H1 (cell line): Measurements from ENCODE around the gene MYO9B. TPM values are rescaled to one million over a fixed set of nuclear protein-coding genes. Genes with fewer than 3 reads are reported as not detected.

ENCODE experiments used
- CTCF ChIA-PET: fragments of 300-600 bp; sonication (Branson Sonifier 250); formaldehyde crosslinking; loops from one replicate; lab custom pipeline; 2021; ENCODE audit not compliant: partially characterized antibody; lab: Charles Lee
- POLR2A ChIA-PET: fragments of 300-600 bp; sonication (Branson Sonifier 250); formaldehyde crosslinking; loops from one replicate; lab custom pipeline; 2021; ENCODE audit warnings: inconsistent platforms; ENCODE audit not compliant: partially characterized antibody; lab: Charles Lee
- DNase-seq, 2 experiments: peaks; one replicate each; pipeline versions ENCODE4 v3.0.0 to v3.0.0-alpha.2; 2010 to 2022; ENCODE audit warnings: low spot score in 2 of 2, low read depth in 1 of 2, mixed read lengths in 1 of 2
- FAIRE-seq: peaks from 2 replicates; lab custom pipeline; 2011; peaks lifted over from hg19 to GRCh38; lab: Jason Lieb, UNC
- H2AFZ ChIP-seq: 2 replicates; pipeline ENCODE4 v1.8.1; 2012; ENCODE audit warnings: low read length, inconsistent platforms
- H2AK5ac ChIP-seq: 2 replicates; pipeline ENCODE4 v1.6.1; 2013; ENCODE audit warnings: low read depth, low read length
- H2BK120ac ChIP-seq: replicated peaks from 2 replicates; pipeline ENCODE3; 2013; ENCODE audit warnings: low read depth, low read length, inconsistent platforms
- H2BK12ac ChIP-seq: 2 replicates; pipeline ENCODE4 v1.6.1; 2013; ENCODE audit warnings: low read depth, low read length
- H2BK15ac ChIP-seq: 2 replicates; pipeline ENCODE4 v1.6.1; 2013; ENCODE audit warnings: low read length
- H2BK20ac ChIP-seq: 2 replicates; pipeline ENCODE4 v1.6.1; 2013; ENCODE audit warnings: low read length
- H2BK5ac ChIP-seq: 2 replicates; pipeline ENCODE4 v1.6.1; 2013; ENCODE audit warnings: low read depth, low read length
- H3K14ac ChIP-seq: 2 replicates; pipeline ENCODE4 v1.6.1; 2013; ENCODE audit warnings: inconsistent platforms; ENCODE audit not compliant: insufficient read length
- H3K18ac ChIP-seq: 2 replicates; pipeline ENCODE4 v1.6.1; 2013; ENCODE audit warnings: low read length; ENCODE audit errors: extremely low read depth
- H3K23ac ChIP-seq: 2 replicates; pipeline ENCODE4 v1.6.1; 2013; ENCODE audit warnings: inconsistent platforms; ENCODE audit not compliant: insufficient read length
- H3K23me2 ChIP-seq: 2 replicates; pipeline ENCODE4 v1.6.1; 2013; ENCODE audit warnings: low read depth, low read length
- H3K27ac ChIP-seq: 2 replicates; pipeline ENCODE4 v1.6.1; 2011; ENCODE audit warnings: low read depth, low read length, inconsistent platforms
- H3K27me3 ChIP-seq, 4 experiments: replicated peaks in 1 of 4; 1 replicate in 1 of 4; 2 replicates in 3 of 4; pipeline versions ENCODE4 v1.6.1 to v1.8.1; 2011 to 2013; ENCODE audit warnings: low read length in 3 of 4, mild to moderate bottlenecking in 3 of 4, inconsistent platforms in 2 of 4, mixed read lengths in 2 of 4, moderate library complexity in 1 of 4; ENCODE audit not compliant: control insufficient read depth in 3 of 4, insufficient read depth in 3 of 4; ENCODE audit errors: extremely low read depth in 1 of 4
- H3K36me3 ChIP-seq, 4 experiments: 2 replicates each; pipeline versions ENCODE4 v1.6.1 to v1.8.1; 2011 to 2013; ENCODE audit warnings: mild to moderate bottlenecking in 4 of 4, low read length in 3 of 4, moderate library complexity in 2 of 4, control low read depth in 1 of 4, inconsistent platforms in 1 of 4; ENCODE audit not compliant: insufficient read depth in 4 of 4, control insufficient read depth in 2 of 4
- H3K4ac ChIP-seq: replicated peaks from 2 replicates; pipeline ENCODE3; 2013; ENCODE audit warnings: low read length, low read depth, mixed read lengths, inconsistent platforms; ENCODE audit not compliant: insufficient read length
- H3K4me1 ChIP-seq, 4 experiments: replicated peaks in 1 of 4; 1 replicate in 1 of 4; 2 replicates in 3 of 4; pipeline versions ENCODE4 v1.6.1 to v1.8.1; 2011 to 2013; ENCODE audit warnings: low read length in 3 of 4, inconsistent platforms in 2 of 4, mixed read lengths in 1 of 4; ENCODE audit not compliant: insufficient read depth in 4 of 4, control insufficient read depth in 3 of 4
- H3K4me2 ChIP-seq, 2 experiments: 2 replicates each; pipeline versions ENCODE4 v1.6.1 to v1.8.1; 2011 to 2013; ENCODE audit warnings: low read depth in 2 of 2, low read length in 2 of 2, control low read depth in 1 of 2, inconsistent platforms in 1 of 2, mild to moderate bottlenecking in 1 of 2; ENCODE audit not compliant: insufficient read depth in 1 of 2
- H3K4me3 ChIP-seq, 4 experiments: fragments of 200-600, 300-600 bp in 1 of 4; sonication (generic), shearing (Covaris generic), sonication (Bioruptor Twin) in 1 of 4; 2 replicates each; pipeline versions ENCODE4 v1.5.1 to v1.8.1; 2011 to 2016; ENCODE audit warnings: low read length in 4 of 4, low read depth in 3 of 4, control low read depth in 2 of 4, inconsistent platforms in 2 of 4, mild to moderate bottlenecking in 2 of 4, mixed read lengths in 1 of 4, moderate library complexity in 1 of 4; ENCODE audit not compliant: insufficient read depth in 2 of 4; ENCODE audit errors: extremely low read depth in 1 of 4
- H3K56ac ChIP-seq: replicated peaks from 2 replicates; pipeline ENCODE3; 2013; ENCODE audit warnings: low read depth, mild to moderate bottlenecking, mixed read lengths, low read length, inconsistent platforms; ENCODE audit not compliant: insufficient read length
- H3K79me1 ChIP-seq: 2 replicates; pipeline ENCODE4 v1.6.1; 2013; ENCODE audit warnings: low read depth, low read length, control low read depth
- H3K79me2 ChIP-seq, 2 experiments: 2 replicates each; pipeline versions ENCODE4 v1.6.1 to v1.8.1; 2012 to 2013; ENCODE audit warnings: low read length in 2 of 2, mild to moderate bottlenecking in 2 of 2, inconsistent platforms in 1 of 2; ENCODE audit not compliant: insufficient read depth in 2 of 2, control insufficient read depth in 1 of 2
- H3K9ac ChIP-seq, 4 experiments: replicated peaks in 1 of 4; 1 replicate in 1 of 4; 2 replicates in 3 of 4; pipeline versions ENCODE4 v1.6.1 to v1.8.1; 2011 to 2013; ENCODE audit warnings: low read depth in 3 of 4, low read length in 3 of 4, control low read depth in 2 of 4, mild to moderate bottlenecking in 2 of 4, moderate library complexity in 2 of 4, inconsistent platforms in 1 of 4; ENCODE audit errors: extremely low read depth in 1 of 4
- H3K9me3 ChIP-seq, 2 experiments: 2 replicates each; pipeline versions ENCODE4 v1.6.1 to v1.8.1; 2012 to 2013; ENCODE audit warnings: mild to moderate bottlenecking in 2 of 2, moderate library complexity in 2 of 2, control low read depth in 1 of 2, inconsistent platforms in 1 of 2, low read depth in 1 of 2, low read length in 1 of 2, mixed read lengths in 1 of 2; ENCODE audit not compliant: insufficient read depth in 2 of 2
- H4K20me1 ChIP-seq, 2 experiments: replicated peaks in 1 of 2; 2 replicates each; pipeline versions ENCODE3 to v1.8.1; 2011 to 2013; ENCODE audit warnings: inconsistent platforms in 2 of 2, low read length in 2 of 2, mild to moderate bottlenecking in 1 of 2; ENCODE audit not compliant: insufficient read depth in 2 of 2, control insufficient read depth in 1 of 2
- H4K5ac ChIP-seq: 2 replicates; pipeline ENCODE4 v1.6.1; 2013; ENCODE audit warnings: low read length, low read depth, mixed read lengths, inconsistent platforms; ENCODE audit not compliant: insufficient read length
- H4K8ac ChIP-seq: 2 replicates; pipeline ENCODE4 v1.8.0; 2013; ENCODE audit warnings: mild to moderate bottlenecking, moderate library complexity, low read length, inconsistent platforms; ENCODE audit not compliant: insufficient read depth; ENCODE audit errors: extremely low read depth
- H4K91ac ChIP-seq: replicated peaks from 2 replicates; pipeline ENCODE3; 2013; ENCODE audit warnings: low read length, mixed read lengths, inconsistent platforms; ENCODE audit not compliant: insufficient read length
- BACH1 ChIP-seq: IDR thresholded peaks from 2 replicates; pipeline ENCODE4 v1.6.1; 2012; ENCODE audit warnings: low read length, improper control_type of control experiment
- CEBPB ChIP-seq: IDR thresholded peaks from 2 replicates; pipeline ENCODE4 v1.6.1; 2012; ENCODE audit warnings: low read depth, low read length
- CTBP2 ChIP-seq: IDR thresholded peaks from 2 replicates; pipeline ENCODE4 v1.7.0; 2011; ENCODE audit warnings: borderline replicate concordance, mild to moderate bottlenecking, moderate library complexity, mixed read lengths, low read length; ENCODE audit not compliant: insufficient read depth, insufficient read length
- HDAC2 ChIP-seq, 2 experiments: fragments of 300-600 bp in 1 of 2; sonication (generic) in 1 of 2; IDR thresholded peaks; 2 replicates each; pipeline ENCODE4 v1.6.1; 2011 to 2012; ENCODE audit warnings: low read depth in 2 of 2, low read length in 2 of 2, mild to moderate bottlenecking in 2 of 2, moderate library complexity in 2 of 2, borderline replicate concordance in 1 of 2, inconsistent platforms in 1 of 2
- POLR2A ChIP-seq, 2 experiments: IDR thresholded peaks; 1 replicate in 1 of 2; 2 replicates in 1 of 2; pipeline ENCODE4 v1.6.1; 2011; ENCODE audit warnings: low read depth in 2 of 2, low read length in 2 of 2, mild to moderate bottlenecking in 2 of 2; ENCODE audit errors: control extremely low read depth in 1 of 2
- RAD21 ChIP-seq, 2 experiments: IDR thresholded peaks in 1 of 2; conservative IDR thresholded peaks in 1 of 2; 2 replicates each; pipeline ENCODE4 v1.6.1; 2011; ENCODE audit warnings: low read depth in 2 of 2, low read length in 2 of 2, improper control_type of control experiment in 1 of 2, inconsistent platforms in 1 of 2, mild to moderate bottlenecking in 1 of 2, moderate library complexity in 1 of 2
- RXRA ChIP-seq: IDR thresholded peaks from 2 replicates; pipeline ENCODE4 v1.6.1; 2011; ENCODE audit warnings: low read depth, mild to moderate bottlenecking, low read length, moderate library complexity; ENCODE audit not compliant: insufficient read depth
- TAF7 ChIP-seq: optimal IDR thresholded peaks from 2 replicates; pipeline ENCODE3; 2011; ENCODE audit warnings: low read depth, mild to moderate bottlenecking, inconsistent platforms, low read length, moderate library complexity, borderline replicate concordance
- WGBS, 2 experiments: shearing (Covaris generic) in 1 of 2; methylation state at CpG; one replicate each; pipeline versions ENCODE4 v1.1.6 to v1.1.7; 2013 to 2015; ENCODE audit warnings: low lambda C conversion rate in 2 of 2, mixed read lengths in 2 of 2, inconsistent platforms in 1 of 2, low coverage in 1 of 2, missing lambda C conversion rate in 1 of 2; ENCODE audit not compliant: insufficient replicate concordance in 2 of 2, insufficient coverage in 1 of 2, insufficient read length in 1 of 2; ENCODE audit errors: extremely low coverage in 1 of 2, missing lambda C conversion rate in 1 of 2; 5-methylcytosine and 5-hydroxymethylcytosine counted together
- polyA plus RNA-seq, 7 experiments: library from polyadenylated mRNA; depleted of rRNA in 3 of 7; stranded (reverse) in 5 of 7; unstranded in 2 of 7; fragments of >200 nt in 5 of 7; fragments of 200-250 nt in 2 of 7; gene quantifications; 1 replicate in 5 of 7; 2 replicates in 1 of 7; 4 replicates in 1 of 7; pipeline versions ENCODE4 v1.2.1 to v1.2.3, GENCODE V29; 2011 to 2013; ENCODE audit warnings: missing spikeins in 2 of 7, mixed read lengths in 2 of 7
- total RNA-seq: library from RNA; stranded (reverse); fragmentation: NEBNext Ultra II Directional; extraction: Animal tissue kit (Norgen Biotek cat#: 25700); gene quantifications from 2 replicates; pipeline ENCODE4 v1.2.1, GENCODE V29; 2021
- TF ChIP-seq, protein P1 (sequence below), 3 experiments: IDR thresholded peaks; 1 replicate in 2 of 3; 2 replicates in 1 of 3; pipeline versions ENCODE4 v1.5.1 to v1.6.1; 2011; ENCODE audit warnings: low read length in 3 of 3, mild to moderate bottlenecking in 3 of 3, inconsistent platforms in 2 of 3, low read depth in 1 of 3, moderate library complexity in 1 of 3; ENCODE audit not compliant: insufficient read depth in 1 of 3; ENCODE audit errors: control extremely low read depth in 1 of 3

The MYO9B gene
- total and polyA plus RNA-seq, 2 of the 8 experiments (the other 6 are each of a cell fraction or from before 2014, with no cell fraction given), result 27.6 to 77.1 TPM

DNA sequence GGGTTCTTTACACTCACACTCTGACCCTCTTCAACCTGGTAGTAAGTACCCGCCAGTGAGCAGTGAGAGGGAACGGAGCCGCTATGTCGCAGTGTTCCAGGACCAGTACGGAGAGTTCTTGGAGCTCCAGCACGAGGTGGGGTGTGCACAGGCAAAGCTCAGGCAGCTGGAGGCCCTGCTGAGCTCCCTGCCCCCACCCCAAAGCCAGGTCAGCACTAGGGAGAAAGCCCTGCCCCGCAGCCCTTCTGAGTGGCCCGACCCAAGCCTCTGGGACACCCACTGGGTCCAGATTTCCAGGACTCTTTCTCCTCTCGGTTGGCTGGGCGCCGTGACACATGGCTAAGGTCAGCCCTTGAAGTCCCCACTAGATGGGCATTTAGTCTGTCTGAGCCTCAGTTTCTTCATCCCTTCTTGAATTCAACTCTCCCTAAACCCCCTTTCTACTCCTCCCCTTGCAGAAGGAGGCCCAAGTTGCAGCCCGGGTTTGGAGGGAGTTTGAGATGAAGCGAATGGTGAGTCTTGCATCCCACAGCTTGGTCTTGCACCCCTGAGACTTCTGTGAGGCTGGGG is 152.3 kb downstream of the MYO9B start:
- Histone ChIP-seq H3K79me1 (peaks cover 7% of the 10 kb centered on the region; the same call in 1 of the 2 replicates), H3K4me2 (peak overlapping the region in 1 of 2 experiments; percentile 19; a peak in 2 of 4 replicates), H3K18ac (no peak overlapping the region; the same call in 1 of the 2 replicates), H3K9ac (peak overlapping the region in 1 of 4 experiments; percentile 22; a peak in 1 of 7 replicates), H4K8ac (no peak overlapping the region), H3K56ac (no peak overlapping the region), H4K20me1 (peaks cover 5 to 9% of the 10 kb centered on the region in 2 experiments), H2BK12ac (no peak overlapping the region; the same call in 1 of the 2 replicates), H3K4ac (no peak overlapping the region), H3K36me3 (peaks cover 4 to 30% (median 12%) of the 10 kb centered on the region in 4 experiments; a peak in 7 of 8 replicates), H3K4me3 (peak overlapping the region in 1 of 4 experiments; percentile 11; a peak in 1 of 8 replicates), H3K14ac (no peak overlapping the region), H2AFZ (no peak overlapping the region), H3K9me3 (no peaks in the 10 kb centered on the region), H3K4me1 (peaks cover 0 to 4% (median 3%) of the 10 kb centered on the region in 4 experiments; a peak in 6 of 7 replicates), H3K23ac (no peak overlapping the region), H2BK15ac (no peak overlapping the region), H3K27me3 (no peaks in the 10 kb centered on the region), H2BK20ac (no peak overlapping the region), H3K23me2 (no peaks in the 10 kb centered on the region), H4K91ac (no peak overlapping the region), H4K5ac (no peak overlapping the region), H3K79me2 (peaks cover 0 to 9% of the 10 kb centered on the region in 2 experiments; a peak in 1 of 4 replicates), H2AK5ac (no peak overlapping the region), H3K27ac (no peak overlapping the region), H2BK5ac (no peak overlapping the region), H2BK120ac (no peak overlapping the region)
- DNase-seq (no peak), FAIRE-seq (no peak)
- CTCF ChIA-PET, result interaction anchor here (0.8 to 3.8 kb wide), 4 partner anchors 10 to 96 kb away, joined by 3 to 23 read pairs (median 4); partner anchors contain the start of gene ANKLE1
- 82% methylated on average over 13 of the region's 13 CpGs; no CpG with 5 or more reads in 1 of the 2 experiments for WGBS, 2 experiments
- POLR2A ChIA-PET, result interaction anchor here (0.5 to 12.3 kb wide), 14 partner anchors 9 to 193 kb away, joined by 3 to 118 read pairs (median 6); partner anchors contain the start of genes ANKLE1, ANO8, NR2F6 and USE1
- no peak for TF ChIP-seq CEBPB
- TF ChIP-seq, protein P1, sequence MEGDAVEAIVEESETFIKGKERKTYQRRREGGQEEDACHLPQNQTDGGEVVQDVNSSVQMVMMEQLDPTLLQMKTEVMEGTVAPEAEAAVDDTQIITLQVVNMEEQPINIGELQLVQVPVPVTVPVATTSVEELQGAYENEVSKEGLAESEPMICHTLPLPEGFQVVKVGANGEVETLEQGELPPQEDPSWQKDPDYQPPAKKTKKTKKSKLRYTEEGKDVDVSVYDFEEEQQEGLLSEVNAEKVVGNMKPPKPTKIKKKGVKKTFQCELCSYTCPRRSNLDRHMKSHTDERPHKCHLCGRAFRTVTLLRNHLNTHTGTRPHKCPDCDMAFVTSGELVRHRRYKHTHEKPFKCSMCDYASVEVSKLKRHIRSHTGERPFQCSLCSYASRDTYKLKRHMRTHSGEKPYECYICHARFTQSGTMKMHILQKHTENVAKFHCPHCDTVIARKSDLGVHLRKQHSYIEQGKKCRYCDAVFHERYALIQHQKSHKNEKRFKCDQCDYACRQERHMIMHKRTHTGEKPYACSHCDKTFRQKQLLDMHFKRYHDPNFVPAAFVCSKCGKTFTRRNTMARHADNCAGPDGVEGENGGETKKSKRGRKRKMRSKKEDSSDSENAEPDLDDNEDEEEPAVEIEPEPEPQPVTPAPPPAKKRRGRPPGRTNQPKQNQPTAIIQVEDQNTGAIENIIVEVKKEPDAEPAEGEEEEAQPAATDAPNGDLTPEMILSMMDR (IDR thresholded peaks at IDR 0.05; ENCODE audit: control extremely low read depth in 1 of 3, insufficient read depth in 1 of 3, low read depth in 1 of 3, low read length in 3 of 3), result no peak
- no peak for TF ChIP-seq BACH1
- no peak for TF ChIP-seq HDAC2 (IDR thresholded peaks at IDR 0.05; ENCODE audit: borderline replicate concordance in 1 of 2, low read depth in 2 of 2, low read length in 2 of 2)
- TF ChIP-seq RAD21 (IDR thresholded peaks at IDR 0.05 in 1 of 2, conservative IDR thresholded peaks at IDR 0.05 in 1 of 2; ENCODE audit: low read depth in 2 of 2, low read length in 2 of 2), result no peak
- TF ChIP-seq TAF7, result no peak
- no peak for TF ChIP-seq RXRA
- no peak for TF ChIP-seq POLR2A (IDR thresholded peaks at IDR 0.05; ENCODE audit: control extremely low read depth in 1 of 2, low read depth in 2 of 2, low read length in 2 of 2)
- TF ChIP-seq CTBP2, result no peak
